ENCODE results near the gene ITGAD. TPM values are rescaled to one million over a fixed set of nuclear protein-coding genes. Genes with fewer than 3 reads are reported as not detected.
"Not testable (repeated sequence)": the region's sequence is repeated elsewhere in the genome, so short reads cannot be mapped to it uniquely, and the experiment has no call there.

The ITGAD gene
- total RNA-seq, 1 donor from 2014 or later, result not detected

- DNase-seq (ENCODE audit: extremely low read depth, low read depth, low spot score), result no peak
Measured at GRCh38 chr16:31401436-31401835, 8.3 kb downstream of the ITGAD start.

DNA sequence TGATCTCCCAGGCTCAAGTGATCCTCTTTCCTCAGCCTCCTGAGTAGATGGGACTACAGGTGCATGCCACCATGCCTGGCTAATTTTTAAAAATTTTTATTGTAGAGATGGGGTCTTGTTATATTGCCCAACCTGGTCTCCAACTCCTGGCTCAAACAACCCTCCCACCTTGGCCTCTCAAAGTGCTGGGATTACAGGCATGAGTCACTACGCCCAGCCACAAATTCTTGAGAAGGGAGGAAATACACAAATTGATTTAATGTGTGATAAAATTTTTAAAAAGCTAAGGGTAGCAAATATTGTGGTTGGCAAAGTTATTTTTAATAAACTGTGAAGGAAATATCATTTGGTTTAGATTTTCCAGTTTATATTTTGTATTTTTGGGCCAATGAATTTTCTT is 9.6 kb downstream of the ITGAD start:
- DNase-seq (ENCODE audit: extremely low read depth, low read depth, low spot score), result no peak

GRCh38 chr16:31403590-31404352 is 10.6 kb downstream of the ITGAD start:
- DNase-seq (ENCODE audit: extremely low read depth, low read depth, low spot score), result no peak

DNA sequence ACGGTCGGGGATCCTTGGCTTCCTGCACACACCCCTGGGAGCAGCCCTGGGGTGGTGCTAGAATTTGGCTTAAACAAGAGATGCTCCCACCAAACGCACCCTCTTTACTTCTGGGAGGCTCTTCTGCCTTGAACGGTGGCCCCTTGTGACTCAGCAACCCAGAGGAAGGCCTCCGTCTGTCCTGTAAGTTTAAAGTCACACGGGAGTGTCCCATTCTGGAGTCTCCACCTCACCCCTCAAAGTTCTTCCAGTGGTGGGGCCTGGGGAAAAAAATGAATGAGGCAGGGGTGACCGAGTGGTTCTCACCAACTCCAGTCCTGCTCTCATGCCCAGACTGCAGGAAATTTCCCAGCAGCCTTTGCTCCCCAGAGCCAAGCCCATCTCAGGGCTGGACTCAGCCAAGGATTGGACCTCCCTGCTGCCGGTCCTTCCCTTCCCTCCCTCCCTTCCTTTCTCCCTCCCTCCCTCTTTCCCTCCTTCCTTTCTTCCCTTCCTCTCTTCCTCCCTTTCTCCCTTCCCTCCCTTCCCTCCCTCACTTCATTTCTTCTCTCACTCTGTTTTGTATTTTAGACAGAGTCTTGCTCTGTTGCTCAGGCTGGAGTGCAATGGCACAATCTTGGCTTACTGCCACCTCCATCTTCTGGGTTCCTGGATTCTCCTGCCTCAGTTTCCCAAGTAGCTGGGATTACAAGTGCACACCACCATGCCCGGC is 11.4 kb downstream of the ITGAD start:
- DNase-seq (ENCODE audit: extremely low read depth, low read depth, low spot score), result no peak

DNA sequence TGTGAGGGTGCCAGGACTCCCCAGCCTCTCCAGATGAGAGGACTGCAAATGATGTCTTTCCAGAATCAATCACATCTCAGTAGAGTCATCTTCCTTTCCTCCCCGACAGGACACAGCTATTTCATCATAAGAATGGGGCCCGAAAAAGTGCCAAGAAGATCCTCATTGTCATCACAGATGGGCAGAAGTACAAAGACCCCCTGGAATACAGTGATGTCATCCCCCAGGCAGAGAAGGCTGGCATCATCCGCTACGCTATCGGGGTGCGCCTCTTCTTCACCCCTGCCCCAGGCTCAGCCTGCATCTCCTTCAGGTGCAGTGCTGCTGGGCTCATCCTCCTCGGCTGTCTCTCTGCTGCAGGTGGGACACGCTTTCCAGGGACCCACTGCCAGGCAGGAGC is 14.3 kb downstream of the ITGAD start:
- no peak for DNase-seq (ENCODE audit: extremely low read depth, low read depth, low spot score)

GRCh38 chr16:31409433-31409832 is 16.3 kb downstream of the ITGAD start:
- DNase-seq (ENCODE audit: extremely low read depth, low read depth, low spot score), result no peak

- no peak for DNase-seq (ENCODE audit: extremely low read depth, low read depth, low spot score)
Measured at GRCh38 chr16:31410082-31410481, 16.9 kb downstream of the ITGAD start.

GRCh38 chr16:31411024-31411844 is 18.1 kb downstream of the ITGAD start:
- no peak for DNase-seq (ENCODE audit: extremely low read depth, low read depth, low spot score)

GRCh38 chr16:31412750-31413149 is 19.6 kb downstream of the ITGAD start:
- no peak for DNase-seq (ENCODE audit: extremely low read depth, low read depth, low spot score)

- no peak for DNase-seq (ENCODE audit: extremely low read depth, low read depth, low spot score)
Measured at GRCh38 chr16:31413381-31413780, 20.2 kb downstream of the ITGAD start.

DNA sequence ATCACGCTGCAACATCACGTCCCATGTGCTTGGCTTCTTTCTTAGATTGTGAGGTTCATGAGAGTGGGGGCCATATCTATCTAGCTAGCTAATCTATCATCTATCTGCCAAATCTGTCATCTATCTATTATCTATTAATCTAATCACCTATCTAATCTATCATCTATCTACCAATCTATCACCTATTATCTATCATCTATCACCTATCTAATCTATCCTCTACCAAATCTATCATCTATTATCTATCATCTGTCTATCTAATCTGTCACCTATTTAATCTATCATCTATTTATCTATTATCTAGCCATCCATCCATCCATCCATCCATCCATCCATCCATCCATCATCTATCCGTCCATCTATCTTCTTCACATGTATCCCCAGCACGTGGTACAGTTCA is 20.8 kb downstream of the ITGAD start:
- no peak for DNase-seq (ENCODE audit: extremely low read depth, low read depth, low spot score)

- DNase-seq (ENCODE audit: extremely low read depth, low read depth, low spot score), result no peak
Measured at GRCh38 chr16:31414706-31415105, 21.6 kb downstream of the ITGAD start.

DNA sequence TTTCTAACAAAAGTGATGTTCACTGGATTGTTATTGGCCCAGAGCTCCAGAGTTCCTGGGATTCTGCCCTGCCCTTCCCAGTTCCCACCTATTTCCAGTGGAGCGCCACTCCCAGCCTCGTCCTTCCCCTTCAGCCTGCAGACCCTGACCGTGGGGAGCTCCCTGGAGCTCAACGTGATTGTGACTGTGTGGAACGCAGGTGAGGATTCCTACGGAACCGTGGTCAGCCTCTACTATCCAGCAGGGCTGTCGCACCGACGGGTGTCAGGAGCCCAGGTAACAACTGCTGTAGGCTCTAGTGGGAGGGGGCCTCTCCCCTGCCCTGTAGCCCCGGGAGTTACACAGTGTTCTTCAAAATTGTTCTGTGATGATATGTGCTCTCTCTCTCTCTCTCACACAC is 23.2 kb downstream of the ITGAD start:
- no peak for DNase-seq (ENCODE audit: extremely low read depth, low read depth, low spot score)

DNA sequence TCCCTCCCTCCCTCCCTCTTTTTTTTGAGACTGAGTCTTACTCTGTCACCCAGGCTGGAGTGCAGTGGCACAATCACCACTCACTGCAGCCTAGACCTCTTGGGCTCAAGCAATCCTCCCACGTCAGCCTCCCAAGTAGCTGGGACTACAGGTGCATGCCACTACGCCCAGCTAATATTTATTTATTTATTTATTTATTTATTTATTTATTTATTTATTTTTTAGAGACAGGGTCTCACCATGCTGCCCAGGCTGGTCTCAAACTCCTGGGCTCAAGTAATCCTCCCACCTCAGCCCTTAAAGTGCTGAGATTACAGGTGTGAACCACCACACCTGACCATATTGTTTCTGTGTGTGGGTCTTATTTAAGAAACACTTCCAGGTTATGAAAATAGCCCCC is 23.9 kb downstream of the ITGAD start:
- DNase-seq (ENCODE audit: extremely low read depth, low read depth, low spot score), result not testable (repeated sequence)

DNA sequence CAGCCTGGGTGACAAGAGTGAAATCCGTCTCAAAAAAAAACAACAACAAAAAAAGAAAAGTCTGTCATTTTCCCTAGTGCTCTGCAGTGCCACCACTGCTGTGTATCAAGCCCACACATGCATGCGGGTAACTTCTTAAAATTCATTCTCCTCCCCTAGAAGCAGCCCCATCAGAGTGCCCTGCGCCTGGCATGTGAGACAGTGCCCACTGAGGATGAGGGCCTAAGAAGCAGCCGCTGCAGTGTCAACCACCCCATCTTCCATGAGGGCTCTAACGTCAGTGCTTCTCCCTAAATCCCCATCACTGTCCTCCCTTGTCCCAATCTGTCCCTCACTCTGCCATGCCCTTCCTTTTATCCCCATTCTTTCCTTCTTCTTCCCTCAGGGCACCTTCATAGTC is 24.8 kb downstream of the ITGAD start:
- no peak for DNase-seq (ENCODE audit: extremely low read depth, low read depth, low spot score)

DNA sequence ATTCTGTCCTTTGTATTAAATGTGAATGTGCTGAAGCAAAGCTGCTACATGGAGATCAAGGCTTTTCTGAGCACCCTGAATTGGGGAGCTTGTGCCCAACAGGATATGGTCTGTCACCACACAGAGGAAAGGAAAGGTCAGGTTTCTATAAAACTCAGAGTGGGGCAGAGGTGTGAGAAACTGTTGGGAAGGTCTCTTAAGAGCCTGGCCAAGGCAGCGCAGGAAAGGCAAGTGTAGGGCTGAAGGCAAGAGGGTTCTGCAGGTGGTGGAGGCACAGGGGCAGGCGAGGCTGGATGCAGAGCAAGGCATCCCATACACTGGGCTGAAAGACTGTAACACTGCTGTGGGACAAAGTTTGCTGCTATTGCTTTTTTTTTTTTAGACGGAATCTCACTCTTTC is 26.9 kb downstream of the ITGAD start:
- DNase-seq (ENCODE audit: extremely low read depth, low read depth, low spot score), result no peak

DNA sequence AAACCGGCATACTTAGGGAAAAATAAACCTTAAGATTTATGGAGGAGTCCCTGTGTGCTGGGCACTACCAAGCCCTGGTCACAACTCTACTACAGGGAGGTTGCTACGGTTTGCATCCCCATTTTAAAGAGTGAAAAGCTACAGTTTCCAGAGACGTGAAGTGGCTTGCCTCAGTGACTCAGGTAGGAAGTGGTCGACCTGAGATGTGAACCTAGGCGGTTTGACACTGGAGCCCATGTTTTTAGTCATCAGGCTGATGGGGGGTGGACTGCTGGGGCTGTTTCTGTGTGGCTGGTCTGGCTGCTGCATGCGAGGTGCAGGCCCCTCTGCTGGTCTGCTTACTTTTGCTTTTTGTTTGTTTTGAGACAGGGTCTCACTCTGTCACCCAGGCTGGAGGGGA is 28.5 kb downstream of the ITGAD start:
- no peak for DNase-seq (ENCODE audit: extremely low read depth, low read depth, low spot score)

- DNase-seq (ENCODE audit: extremely low read depth, low read depth, low spot score), result no peak
Measured at GRCh38 chr16:31423241-31423640, 30.1 kb downstream of the ITGAD start.

- no peak for DNase-seq (ENCODE audit: extremely low read depth, low read depth, low spot score)
Measured at GRCh38 chr16:31423801-31424200, 30.7 kb downstream of the ITGAD start.

DNA sequence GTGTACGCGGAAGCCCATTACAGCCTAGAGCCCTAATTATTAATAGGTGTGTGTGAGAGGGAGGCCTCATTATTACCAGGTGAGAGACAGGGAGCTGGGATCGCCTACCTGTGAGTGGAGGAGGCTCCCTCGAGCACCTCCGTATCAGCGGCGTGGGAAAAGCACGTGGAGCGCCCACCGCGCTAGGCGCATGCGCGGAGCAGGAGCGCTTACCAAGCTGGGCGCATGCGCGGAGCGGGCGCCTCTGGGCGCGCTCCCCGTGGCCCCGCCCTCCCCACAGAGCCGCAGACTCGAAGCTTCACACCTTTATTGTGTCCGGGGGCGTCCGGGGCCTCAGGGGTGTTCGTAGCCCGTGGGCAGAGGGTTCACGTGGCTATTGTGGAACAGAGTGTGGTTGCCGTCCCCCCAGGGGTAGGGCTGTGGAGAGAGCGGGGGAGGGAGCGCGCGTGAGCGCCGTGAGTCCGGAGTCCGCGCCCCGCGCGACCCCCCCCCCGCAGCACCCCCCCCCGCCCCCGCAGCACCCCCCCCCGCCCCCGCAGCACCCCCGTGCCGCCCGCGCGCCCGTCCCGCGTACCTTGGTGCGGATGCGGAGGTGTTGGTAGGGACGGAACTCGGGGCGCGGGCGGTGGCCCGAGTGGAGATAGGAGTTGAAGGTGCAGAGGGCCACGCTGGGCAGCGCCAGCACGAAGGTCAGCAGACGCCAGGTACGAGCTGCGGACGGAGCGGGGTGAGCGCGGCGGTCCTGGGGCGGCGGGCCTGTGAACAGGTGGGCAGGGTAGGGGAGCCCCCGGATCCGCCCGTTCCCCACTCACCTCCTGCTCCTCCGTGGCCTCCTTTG is 34.5 kb downstream of the ITGAD start:
- no peak for DNase-seq (ENCODE audit: extremely low read depth, low read depth, low spot score)

DNA sequence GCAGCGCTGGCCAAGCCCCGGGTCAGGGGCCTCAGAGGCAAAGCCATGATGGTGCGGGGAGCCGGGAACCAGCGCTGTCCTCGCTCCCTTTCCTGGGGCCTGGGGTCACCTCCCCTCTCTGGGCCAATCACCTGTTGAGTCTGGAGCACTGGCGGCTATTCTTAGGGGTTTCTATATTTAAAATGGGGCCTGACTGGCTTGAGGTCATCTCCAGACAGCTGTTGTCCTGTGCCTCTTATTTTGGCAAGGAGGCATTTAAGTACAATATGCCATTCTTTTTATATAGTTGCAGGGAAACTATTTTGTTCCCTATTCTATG is 35.1 kb downstream of the ITGAD start, which contains the start of gene COX6A2:
COX6A2 (minus strand) TSS at position 82 of the 319 bp plus-strand sequence; CDS start at position 47, 35 bp downstream.
- no peak for DNase-seq (ENCODE audit: extremely low read depth, low read depth, low spot score)

Measured in glomerular endothelial cell (primary cell).